Esophagus squamous epithelium (tissue), 5 donors: ENCODE measurements around the gene PSMD2. TPM values are rescaled to one million over a fixed set of nuclear protein-coding genes. Genes with fewer than 3 reads are reported as not detected.
A peak's percentile ranks its signal among the peaks of the same experiment; 100 is the strongest.

Experiments
- DNase-seq: peaks from one replicate; lab custom pipeline; 2025; lab: John Stamatoyannopoulos, UW
- H3K27ac ChIP-seq, 4 donors: fragments of 200-600 bp; sonication (generic); one replicate each; pipeline ENCODE4 v1.5.1; 2016 to 2019; ENCODE audit warnings: mild to moderate bottlenecking in 1 of 4
- H3K27me3 ChIP-seq, 4 donors: fragments of 200-600 bp; sonication (generic); 1 replicate in 3 of 4; 2 replicates in 1 of 4; pipeline versions ENCODE4 v1.5.1 to v1.6.0; 2017 to 2021; ENCODE audit warnings: antibody characterized with exemption in 1 of 4
- H3K36me3 ChIP-seq, 3 donors: fragments of 200-600 bp; sonication (generic); one replicate each; pipeline ENCODE4 v1.5.1; 2016 to 2019
- H3K4me1 ChIP-seq, 3 donors: fragments of 200-600 bp; sonication (generic); one replicate each; pipeline ENCODE4 v1.5.1; 2017 to 2019
- H3K4me3 ChIP-seq, 4 donors: fragments of 200-600 bp; sonication (generic); 1 replicate in 3 of 4; 2 replicates in 1 of 4; pipeline ENCODE4 v1.5.1; 2016 to 2019; ENCODE audit warnings: mild to moderate bottlenecking in 2 of 4, moderate library complexity in 1 of 4
- H3K9me3 ChIP-seq, 3 donors: fragments of 200-600 bp; sonication (generic); one replicate each; pipeline ENCODE4 v1.5.1; 2016 to 2019
- POLR2A ChIP-seq, 4 donors: fragments of 450-650 bp; IDR thresholded peaks; one replicate each; pipeline ENCODE4 v1.6.1; 2017; ENCODE audit warnings: antibody characterized with exemption in 4 of 4, mild to moderate bottlenecking in 4 of 4, moderate library complexity in 3 of 4
- WGBS, 2 donors: methylation state at CpG; one replicate each; pipeline ENCODE4 v1.1.5; 2018; 5-methylcytosine and 5-hydroxymethylcytosine counted together
- intact Hi-C: fragments of 100-400 bp; cut with DNase I; formaldehyde crosslinking; loops from one replicate; pipeline ENCODE4 v1.15.0; 2022
- total RNA-seq, 4 donors: library from RNA; depleted of rRNA; stranded (reverse); fragments of >200 nt; gene quantifications; one replicate each; pipeline ENCODE4 v1.1.0, GENCODE V29; 2016
- TF ChIP-seq, protein P1 (sequence below), 6 experiments: fragments of 450-650 bp in 4 of 6; fragments of 200-600 bp in 2 of 6; sonication (generic) in 2 of 6; IDR thresholded peaks; one replicate each; pipeline ENCODE4 v1.5.1; 2016 to 2019; ENCODE audit warnings: antibody characterized with exemption in 6 of 6, mild to moderate bottlenecking in 4 of 6, moderate library complexity in 4 of 6
- donor health status: DM: yes; HTN: yes; CAD: no.

Gene PSMD2
- total RNA-seq, 4 donors from 2014 or later, result 209 to 362 (median 235) TPM

DNA sequence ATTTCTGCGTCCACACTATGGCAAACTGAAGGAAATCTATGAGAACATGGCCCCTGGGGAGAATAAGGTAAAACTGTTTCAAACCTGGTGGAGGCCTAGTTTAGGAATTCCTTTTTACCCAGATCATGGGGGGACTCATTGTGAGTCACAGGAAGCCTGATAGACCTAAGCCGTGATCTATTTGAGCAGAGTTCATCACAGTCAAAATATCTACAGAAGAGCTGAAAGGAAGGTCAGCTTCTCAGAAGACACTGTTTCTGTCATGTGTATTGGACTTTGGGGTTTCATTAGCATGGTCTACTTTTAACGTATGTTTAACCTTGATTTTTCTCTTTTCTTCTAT, 1.3 kb downstream of the PSMD2 start:
- no peaks in the 10 kb centered on the region for H3K9me3 ChIP-seq
- H3K27me3 ChIP-seq, result no peaks in the 10 kb centered on the region
- peak overlapping the region in 2 of 4 donors; percentile 86 to 96 for H3K4me3 ChIP-seq
- 48 to 64% methylated on average over 3 of the region's 3 CpGs for WGBS, 2 donors
- peak overlapping the region in 3 of 4 donors; percentile 87 to 92 (median 90) for H3K27ac ChIP-seq
- intact Hi-C loops, result loop anchor here (10.0 kb wide), 1 partner anchor 54 kb away; no protein-coding TSS in a partner anchor
- TF ChIP-seq POLR2A (IDR thresholded peaks at IDR 0.05), result no peak
- no peak for DNase-seq
- peaks cover 9 to 23% (median 13%) of the 10 kb centered on the region in 3 donors for H3K4me1 ChIP-seq
- peaks cover 24 to 53% (median 37%) of the 10 kb centered on the region in 3 donors for H3K36me3 ChIP-seq

DNA sequence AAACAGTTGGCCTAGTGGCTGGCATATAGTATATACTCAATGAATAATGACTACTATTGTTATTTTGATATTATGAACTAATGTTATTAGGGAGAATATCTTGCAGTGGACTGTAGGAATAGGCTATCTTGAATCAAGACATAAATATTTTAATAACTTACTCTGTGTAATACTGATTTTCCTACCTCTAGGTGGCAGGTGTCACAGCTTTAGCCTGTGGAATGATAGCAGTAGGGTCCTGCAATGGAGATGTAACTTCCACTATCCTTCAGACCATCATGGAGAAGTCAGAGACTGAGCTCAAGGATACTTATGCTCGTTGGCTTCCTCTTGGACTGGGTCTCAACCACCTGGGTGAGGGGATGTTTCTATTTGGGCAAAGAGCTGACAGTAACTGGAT, 6.5 kb downstream of the PSMD2 start:
- WGBS, 2 donors, result 38 to 45% methylated on average over 1 of the region's 1 CpG
- intact Hi-C loops, result loop anchor here (10.0 kb wide), 1 partner anchor 49 kb away; no protein-coding TSS in a partner anchor
- Histone ChIP-seq H3K4me3 (no peak overlapping the region), H3K9me3 (no peaks in the 10 kb centered on the region), H3K36me3 (peaks cover 38 to 94% (median 66%) of the 10 kb centered on the region in 3 donors), H3K27me3 (no peaks in the 10 kb centered on the region), H3K4me1 (peaks cover 0 to 5% (median 2%) of the 10 kb centered on the region in 3 donors), H3K27ac (no peak overlapping the region)
- no peak for DNase-seq
- TF ChIP-seq POLR2A (IDR thresholded peaks at IDR 0.05), result no peak
- TF ChIP-seq, protein P1, sequence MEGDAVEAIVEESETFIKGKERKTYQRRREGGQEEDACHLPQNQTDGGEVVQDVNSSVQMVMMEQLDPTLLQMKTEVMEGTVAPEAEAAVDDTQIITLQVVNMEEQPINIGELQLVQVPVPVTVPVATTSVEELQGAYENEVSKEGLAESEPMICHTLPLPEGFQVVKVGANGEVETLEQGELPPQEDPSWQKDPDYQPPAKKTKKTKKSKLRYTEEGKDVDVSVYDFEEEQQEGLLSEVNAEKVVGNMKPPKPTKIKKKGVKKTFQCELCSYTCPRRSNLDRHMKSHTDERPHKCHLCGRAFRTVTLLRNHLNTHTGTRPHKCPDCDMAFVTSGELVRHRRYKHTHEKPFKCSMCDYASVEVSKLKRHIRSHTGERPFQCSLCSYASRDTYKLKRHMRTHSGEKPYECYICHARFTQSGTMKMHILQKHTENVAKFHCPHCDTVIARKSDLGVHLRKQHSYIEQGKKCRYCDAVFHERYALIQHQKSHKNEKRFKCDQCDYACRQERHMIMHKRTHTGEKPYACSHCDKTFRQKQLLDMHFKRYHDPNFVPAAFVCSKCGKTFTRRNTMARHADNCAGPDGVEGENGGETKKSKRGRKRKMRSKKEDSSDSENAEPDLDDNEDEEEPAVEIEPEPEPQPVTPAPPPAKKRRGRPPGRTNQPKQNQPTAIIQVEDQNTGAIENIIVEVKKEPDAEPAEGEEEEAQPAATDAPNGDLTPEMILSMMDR (IDR thresholded peaks at IDR 0.05), result peak in 3 of 6 experiments; percentile 18 to 44 (median 37)

DNA sequence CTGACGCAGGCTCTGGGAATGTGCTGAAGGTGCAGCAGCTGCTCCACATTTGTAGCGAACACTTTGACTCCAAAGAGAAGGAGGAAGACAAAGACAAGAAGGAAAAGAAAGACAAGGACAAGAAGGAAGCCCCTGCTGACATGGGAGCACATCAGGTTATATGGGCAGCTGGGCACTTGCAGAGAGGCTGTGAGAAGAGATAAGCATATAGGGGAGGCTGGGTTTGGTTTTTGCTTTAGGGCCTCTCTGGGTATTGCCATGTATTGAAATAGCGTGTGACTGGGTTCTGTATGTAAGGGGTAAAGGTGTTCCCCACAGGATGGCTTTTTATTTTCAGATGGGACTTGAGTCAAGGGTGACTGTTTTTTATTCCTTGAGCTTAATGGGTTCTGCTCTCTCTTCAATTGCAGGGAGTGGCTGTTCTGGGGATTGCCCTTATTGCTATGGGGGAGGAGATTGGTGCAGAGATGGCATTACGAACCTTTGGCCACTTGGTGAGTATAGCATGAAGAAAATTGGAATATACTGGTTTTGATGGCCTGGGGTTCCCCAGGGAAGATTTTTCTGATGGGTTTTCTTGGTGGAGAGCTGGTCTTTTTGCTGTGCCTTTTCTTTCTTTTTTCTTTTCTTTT, 7.4 kb downstream of the PSMD2 start:
- H3K4me3 ChIP-seq, result no peak overlapping the region
- DNase-seq, result no peak
- intact Hi-C loops, result loop anchor here (10.0 kb wide), 1 partner anchor 48 kb away; no protein-coding TSS in a partner anchor
- no peaks in the 10 kb centered on the region for H3K9me3 ChIP-seq
- WGBS, 2 donors, result 94% methylated on average over 4 of the region's 4 CpGs
- no peaks in the 10 kb centered on the region for H3K27me3 ChIP-seq
- no peak for TF ChIP-seq POLR2A (IDR thresholded peaks at IDR 0.05)
- TF ChIP-seq, protein P1 (IDR thresholded peaks at IDR 0.05), result no peak
- H3K36me3 ChIP-seq, result peaks cover 37 to 86% (median 61%) of the 10 kb centered on the region in 3 donors
- no peak overlapping the region for H3K27ac ChIP-seq
- H3K4me1 ChIP-seq, result no peaks in the 10 kb centered on the region

DNA sequence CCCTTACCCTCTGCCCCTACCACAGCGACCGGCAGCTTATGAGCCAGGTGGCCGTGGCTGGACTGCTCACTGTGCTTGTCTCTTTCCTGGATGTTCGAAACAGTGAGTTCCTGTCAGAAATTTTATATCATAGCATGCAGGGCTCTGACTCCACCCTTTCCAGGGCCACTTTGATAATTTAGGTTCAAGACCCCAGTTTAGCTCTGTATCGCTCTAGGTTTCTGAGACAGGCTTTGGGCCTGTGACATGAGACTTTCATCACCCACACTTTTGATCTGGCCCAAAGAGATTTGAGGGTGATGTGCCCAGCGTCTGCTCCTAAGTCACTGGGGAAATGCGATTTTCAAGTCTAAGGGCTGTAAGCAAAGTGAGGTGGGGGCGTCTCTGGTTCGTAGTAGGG, 8.9 kb downstream of the PSMD2 start:
- H3K4me3 ChIP-seq, result no peak overlapping the region
- 93 to 96% methylated on average over 5 to 9 of the region's 9 CpGs for WGBS, 2 donors
- TF ChIP-seq, protein P1 (IDR thresholded peaks at IDR 0.05), result no peak
- no peak for TF ChIP-seq POLR2A (IDR thresholded peaks at IDR 0.05)
- intact Hi-C loops, result loop anchor here (10.0 kb wide), 1 partner anchor 47 kb away; no protein-coding TSS in a partner anchor
- H3K4me1 ChIP-seq, result no peaks in the 10 kb centered on the region
- no peaks in the 10 kb centered on the region for H3K27me3 ChIP-seq
- peaks cover 22 to 71% (median 47%) of the 10 kb centered on the region in 3 donors for H3K36me3 ChIP-seq
- no peaks in the 10 kb centered on the region for H3K9me3 ChIP-seq
- DNase-seq, result no peak
- H3K27ac ChIP-seq, result no peak overlapping the region

DNA sequence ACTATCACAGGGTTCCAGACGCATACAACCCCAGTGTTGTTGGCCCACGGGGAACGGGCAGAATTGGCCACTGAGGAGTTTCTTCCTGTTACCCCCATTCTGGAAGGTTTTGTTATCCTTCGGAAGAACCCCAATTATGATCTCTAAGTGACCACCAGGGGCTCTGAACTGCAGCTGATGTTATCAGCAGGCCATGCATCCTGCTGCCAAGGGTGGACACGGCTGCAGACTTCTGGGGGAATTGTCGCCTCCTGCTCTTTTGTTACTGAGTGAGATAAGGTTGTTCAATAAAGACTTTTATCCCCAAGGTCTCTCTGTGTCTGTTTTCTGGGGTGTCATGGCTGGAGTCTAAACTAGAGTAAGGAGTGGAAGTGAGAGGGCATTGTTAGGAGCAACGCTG, 9.7 kb downstream of the PSMD2 start:
- 78 to 82% methylated on average over 7 of the region's 7 CpGs for WGBS, 2 donors
- Histone ChIP-seq H3K4me3 (no peak overlapping the region), H3K27ac (no peak overlapping the region), H3K27me3 (no peaks in the 10 kb centered on the region), H3K4me1 (peaks cover 0 to 2% (median 0%) of the 10 kb centered on the region in 3 donors), H3K9me3 (no peaks in the 10 kb centered on the region), H3K36me3 (peaks cover 16 to 63% (median 39%) of the 10 kb centered on the region in 3 donors)
- TF ChIP-seq, protein P1 (IDR thresholded peaks at IDR 0.05), result no peak
- TF ChIP-seq POLR2A (IDR thresholded peaks at IDR 0.05), result no peak
- DNase-seq, result no peak
- intact Hi-C loops, result loop anchor here (10.0 kb wide), 1 partner anchor 46 kb away; no protein-coding TSS in a partner anchor
